Lower leg skin (tissue), 4 donors: ENCODE data around the gene KRTAP5-4. TPM values are rescaled to one million over a fixed set of nuclear protein-coding genes. Genes with fewer than 3 reads are reported as not detected.

Experiments used
- DNase-seq, 2 donors: peaks; one replicate each; pipeline ENCODE4 v3.0.0-alpha.2; 2019; ENCODE audit warnings: low spot score in 2 of 2
- H3K4me3 ChIP-seq: fragments of 200-600 bp; sonication (generic); 2 replicates; pipeline ENCODE4 v1.5.1; 2017; ENCODE audit warnings: mild to moderate bottlenecking, low read depth; ENCODE audit not compliant: poor library complexity, severe bottlenecking
- CTCF ChIP-seq, 3 donors: fragments of 450-650 bp; IDR thresholded peaks; one replicate each; pipeline ENCODE4 v1.5.1; 2016; ENCODE audit warnings: antibody characterized with exemption in 3 of 3, mild to moderate bottlenecking in 3 of 3, moderate library complexity in 2 of 3
- POLR2A ChIP-seq, 2 donors: fragments of 450-650 bp; IDR thresholded peaks; one replicate each; pipeline ENCODE4 v1.6.1; 2016 to 2017; ENCODE audit warnings: antibody characterized with exemption in 2 of 2, mild to moderate bottlenecking in 1 of 2, moderate library complexity in 1 of 2
- WGBS, 2 donors: methylation state at CpG; one replicate each; pipeline ENCODE4 v1.1.5; 2018; 5-methylcytosine and 5-hydroxymethylcytosine counted together
- intact Hi-C: fragments of 100-400 bp; cut with DNase I; formaldehyde crosslinking; loops from one replicate; pipeline ENCODE4 v1.15.0; 2023; ENCODE audit warnings: low total_unique reads
- total RNA-seq, 4 donors: library from RNA; depleted of rRNA; stranded (reverse); fragments of >200 nt; gene quantifications; one replicate each; pipeline ENCODE4 v1.1.0, GENCODE V29; 2016

KRTAP5-4 gene
- total RNA-seq, 4 donors from 2014 or later: 7.9 TPM; not detected in 3

DNA sequence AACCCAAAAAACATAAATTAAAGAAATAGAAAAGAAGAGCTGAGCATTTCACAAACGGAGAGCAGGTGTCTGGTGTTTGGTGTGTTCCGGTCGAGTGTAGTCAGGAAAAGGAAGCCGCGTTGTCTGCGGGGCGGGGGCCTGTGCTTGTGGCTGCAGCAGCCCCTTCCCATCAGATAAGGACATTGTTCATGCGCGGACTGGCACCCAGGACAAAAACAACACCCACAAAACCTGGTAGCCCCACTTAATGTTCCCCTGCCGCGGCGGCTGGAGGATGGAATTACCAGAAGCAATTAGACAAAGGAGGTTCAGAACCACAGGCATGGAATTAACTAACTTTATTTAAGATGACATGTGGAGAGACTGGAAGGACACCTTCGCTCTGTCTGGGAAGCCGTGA, 37.6 kb upstream of the KRTAP5-4 start:
- H3K4me3 ChIP-seq: no peak overlapping the region
- DNase-seq: peak in 1 of 2 donors; percentile 69
- TF ChIP-seq POLR2A (IDR thresholded peaks at IDR 0.05): no peak
- TF ChIP-seq CTCF (IDR thresholded peaks at IDR 0.05): no peak
- WGBS, 2 donors: 60 to 65% methylated on average over 14 of the region's 14 CpGs
- intact Hi-C loops: loop anchor here (10.0 kb wide), 1 partner anchor 495 kb away; no protein-coding TSS in a partner anchor

DNA sequence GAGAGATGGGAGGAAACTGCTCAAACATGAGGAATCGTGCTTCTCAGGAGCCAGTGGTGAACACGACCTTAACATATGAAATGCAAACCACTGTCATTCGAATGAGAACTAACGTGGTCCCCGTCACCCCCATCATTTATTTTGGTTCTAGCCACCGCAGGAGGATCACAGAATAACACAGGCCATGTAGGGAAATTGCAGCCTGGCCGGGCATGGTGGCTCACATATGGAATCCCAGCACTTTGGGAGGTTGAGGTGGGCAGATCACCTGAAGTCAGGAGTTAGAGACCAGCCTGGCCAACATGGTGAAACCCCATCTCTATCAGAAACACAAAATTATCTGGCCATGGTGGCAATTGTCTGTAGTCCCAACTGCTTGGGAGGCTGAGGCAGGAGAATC, 34.7 kb upstream of the KRTAP5-4 start:
- H3K4me3 ChIP-seq: no peak overlapping the region
- peak in 1 of 2 donors; percentile 73 for DNase-seq
- intact Hi-C loops: loop anchor here (10.0 kb wide), 1 partner anchor 498 kb away; no protein-coding TSS in a partner anchor
- 83 to 87% methylated on average over 7 of the region's 7 CpGs for WGBS, 2 donors
- TF ChIP-seq CTCF (IDR thresholded peaks at IDR 0.05) (no peak), POLR2A (IDR thresholded peaks at IDR 0.05) (no peak)

DNA sequence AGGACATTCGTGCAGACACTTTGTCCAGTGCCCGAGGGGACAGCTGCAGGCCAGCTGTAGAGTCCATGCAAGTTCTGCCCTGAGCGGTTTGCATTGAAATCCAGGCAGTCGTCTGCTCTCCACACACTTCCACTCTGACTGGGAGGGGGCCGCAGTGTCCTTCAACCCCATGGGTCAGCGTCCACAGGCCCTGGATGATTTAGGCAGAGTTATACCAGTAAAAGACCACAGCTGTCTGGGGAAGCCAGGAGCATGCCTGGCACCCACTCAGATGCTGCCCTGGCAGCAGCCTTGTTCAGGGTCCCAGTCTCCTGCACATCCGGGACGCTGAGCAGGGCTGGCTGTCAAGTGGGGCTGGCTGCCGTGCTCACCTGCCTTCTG, 34.1 kb upstream of the KRTAP5-4 start:
- no peak for TF ChIP-seq CTCF (IDR thresholded peaks at IDR 0.05)
- no peak for TF ChIP-seq POLR2A (IDR thresholded peaks at IDR 0.05)
- 80 to 83% methylated on average over 9 of the region's 9 CpGs for WGBS, 2 donors

GRCh38 chr11:1655168-1656060, 33.5 kb upstream of the KRTAP5-4 start:
- DNase-seq: peak in 1 of 2 donors; percentile 72
- intact Hi-C loops: loop anchor here (10.0 kb wide), 1 partner anchor 499 kb away; no protein-coding TSS in a partner anchor
- WGBS, 2 donors: 55 to 62% methylated on average over 21 to 25 of the region's 26 CpGs
- H3K4me3 ChIP-seq: no peak overlapping the region
- TF ChIP-seq CTCF (IDR thresholded peaks at IDR 0.05) (no peak), POLR2A (IDR thresholded peaks at IDR 0.05) (no peak)

More for the DNA sequence above, 34.1 kb upstream of the KRTAP5-4 start:
- DNase-seq: peak in 1 of 2 donors; percentile 74
- no peak overlapping the region for H3K4me3 ChIP-seq
- intact Hi-C loops: loop anchor here (10.0 kb wide), 1 partner anchor 499 kb away; no protein-coding TSS in a partner anchor

DNA sequence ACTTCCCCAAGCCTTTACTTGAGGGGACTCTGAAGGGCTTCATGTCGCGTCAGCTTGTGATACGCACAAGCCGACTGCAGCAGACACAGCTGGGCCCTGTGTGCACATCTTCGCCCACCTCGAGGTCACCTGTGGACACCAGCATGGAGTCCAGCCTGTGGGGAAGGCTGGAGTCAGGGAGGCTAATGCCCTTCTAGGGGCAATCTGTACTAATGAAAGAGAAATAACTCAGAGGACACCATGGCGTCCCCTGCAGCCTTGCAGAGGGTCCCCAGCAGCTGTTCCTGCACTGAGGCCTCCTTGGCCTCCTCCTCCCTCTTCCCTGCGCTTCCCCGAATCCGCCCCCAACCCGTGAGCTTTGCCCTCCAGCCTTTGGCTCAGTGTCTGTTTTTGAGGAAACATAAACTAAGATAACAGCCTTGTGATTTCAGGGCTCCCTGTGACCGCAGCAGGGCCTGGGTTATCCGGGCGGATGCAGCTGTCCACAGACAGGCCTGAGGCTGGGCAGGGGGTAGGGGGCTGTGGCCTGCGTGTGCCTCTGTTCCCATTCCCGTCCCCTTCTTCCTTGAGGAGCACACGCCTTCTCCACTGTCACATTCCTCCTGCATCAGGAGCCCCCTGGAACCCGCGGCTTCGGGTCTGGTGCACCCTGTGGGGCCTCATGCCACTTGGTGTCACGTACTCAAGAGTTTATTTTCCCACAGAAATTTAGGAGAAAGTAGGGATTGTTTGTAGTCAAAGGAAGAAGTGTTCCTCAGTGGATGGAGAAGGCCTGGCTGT, 32.6 kb upstream of the KRTAP5-4 start:
- WGBS, 2 donors: 66 to 77% methylated on average over 21 of the region's 21 CpGs
- H3K4me3 ChIP-seq: no peak overlapping the region
- TF ChIP-seq POLR2A (IDR thresholded peaks at IDR 0.05) (no peak), CTCF (IDR thresholded peaks at IDR 0.05) (no peak)
- intact Hi-C loops: loop anchor here (10.0 kb wide), 1 partner anchor 500 kb away; no protein-coding TSS in a partner anchor
- peak in 1 of 2 donors; percentile 85 for DNase-seq
